Cardiac muscle cell (in vitro differentiated cells and primary cell): ENCODE data around the gene SSR3. TPM values are rescaled to one million over a fixed set of nuclear protein-coding genes. Genes with fewer than 3 reads are reported as not detected.

ENCODE experiments used
- DNase-seq, 2 donors: peaks; one replicate each; pipeline versions ENCODE4 v3.0.0 to v3.0.0-alpha.2; 2010 to 2017; ENCODE audit warnings: low read depth in 1 of 2, low spot score in 1 of 2
- H3K27ac ChIP-seq: fragments of 200-600 bp; sonication (generic); 2 replicates; pipeline ENCODE4 v1.5.1; 2016
- H3K27me3 ChIP-seq: fragments of 200-600 bp; sonication (generic); 2 replicates; pipeline ENCODE4 v1.6.0; 2016; ENCODE audit warnings: control low read depth
- H3K36me3 ChIP-seq: fragments of 200-600 bp; sonication (generic); 2 replicates; pipeline ENCODE4 v1.5.1; 2016; ENCODE audit warnings: control low read depth
- H3K4me1 ChIP-seq: fragments of 200-600 bp; sonication (generic); 2 replicates; pipeline ENCODE4 v1.8.1; 2017; ENCODE audit warnings: low read depth, mild to moderate bottlenecking, mixed run types
- H3K4me3 ChIP-seq: fragments of 200-600 bp; sonication (generic); 2 replicates; pipeline ENCODE4 v1.5.1; 2016; ENCODE audit warnings: mild to moderate bottlenecking
- H3K9me3 ChIP-seq: fragments of 200-600 bp; sonication (generic); 2 replicates; pipeline ENCODE4 v1.5.1; 2017; ENCODE audit warnings: low read depth, mild to moderate bottlenecking, control low read depth
- polyA plus RNA-seq: library from polyadenylated mRNA; unstranded; fragments of >200 nt; fragmentation: Nextera tagmentation; extraction: Ambion mirVana; gene quantifications from 2 replicates; pipeline ENCODE4 v1.2.1, GENCODE V29; 2016
- total RNA-seq: library from RNA; depleted of rRNA; stranded (reverse); fragments of >200 nt; gene quantifications from 2 replicates; pipeline ENCODE4 v1.2.3, GENCODE V29; 2016
- TF ChIP-seq, protein P1 (sequence below): IDR thresholded peaks from 2 replicates; pipeline ENCODE4 v1.5.1; 2012; ENCODE audit warnings: low read depth, mild to moderate bottlenecking, low read length

Gene SSR3
- total and polyA plus RNA-seq, 2 experiments from 2014 or later = 143 to 202 TPM

DNA sequence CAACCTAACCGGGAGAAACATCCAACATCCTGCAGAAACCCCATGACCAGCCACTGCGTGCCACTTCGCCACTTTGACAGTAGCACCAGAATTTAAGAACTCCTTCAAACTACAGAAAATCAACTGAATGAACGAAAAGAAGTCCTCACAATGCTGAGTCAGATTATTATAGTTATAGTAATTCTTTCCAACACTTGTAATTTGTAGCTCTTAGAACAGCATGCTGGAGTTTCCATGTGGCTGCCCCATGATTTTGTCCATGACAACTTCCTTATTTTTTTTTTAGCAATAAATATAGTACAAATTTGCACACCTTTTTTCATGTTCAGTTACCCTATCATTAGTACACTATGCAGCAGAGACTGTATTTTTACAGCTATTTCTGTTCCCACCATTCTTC, 26.1 kb upstream of the SSR3 start:
- Histone ChIP-seq H3K27ac (no peak overlapping the region), H3K27me3 (no peaks in the 10 kb centered on the region), H3K9me3 (no peaks in the 10 kb centered on the region), H3K4me3 (no peak overlapping the region), H3K36me3 (no peaks in the 10 kb centered on the region), H3K4me1 (peaks cover 5% of the 10 kb centered on the region)
- DNase-seq = no peak
- TF ChIP-seq, protein P1, sequence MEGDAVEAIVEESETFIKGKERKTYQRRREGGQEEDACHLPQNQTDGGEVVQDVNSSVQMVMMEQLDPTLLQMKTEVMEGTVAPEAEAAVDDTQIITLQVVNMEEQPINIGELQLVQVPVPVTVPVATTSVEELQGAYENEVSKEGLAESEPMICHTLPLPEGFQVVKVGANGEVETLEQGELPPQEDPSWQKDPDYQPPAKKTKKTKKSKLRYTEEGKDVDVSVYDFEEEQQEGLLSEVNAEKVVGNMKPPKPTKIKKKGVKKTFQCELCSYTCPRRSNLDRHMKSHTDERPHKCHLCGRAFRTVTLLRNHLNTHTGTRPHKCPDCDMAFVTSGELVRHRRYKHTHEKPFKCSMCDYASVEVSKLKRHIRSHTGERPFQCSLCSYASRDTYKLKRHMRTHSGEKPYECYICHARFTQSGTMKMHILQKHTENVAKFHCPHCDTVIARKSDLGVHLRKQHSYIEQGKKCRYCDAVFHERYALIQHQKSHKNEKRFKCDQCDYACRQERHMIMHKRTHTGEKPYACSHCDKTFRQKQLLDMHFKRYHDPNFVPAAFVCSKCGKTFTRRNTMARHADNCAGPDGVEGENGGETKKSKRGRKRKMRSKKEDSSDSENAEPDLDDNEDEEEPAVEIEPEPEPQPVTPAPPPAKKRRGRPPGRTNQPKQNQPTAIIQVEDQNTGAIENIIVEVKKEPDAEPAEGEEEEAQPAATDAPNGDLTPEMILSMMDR = no peak

DNA sequence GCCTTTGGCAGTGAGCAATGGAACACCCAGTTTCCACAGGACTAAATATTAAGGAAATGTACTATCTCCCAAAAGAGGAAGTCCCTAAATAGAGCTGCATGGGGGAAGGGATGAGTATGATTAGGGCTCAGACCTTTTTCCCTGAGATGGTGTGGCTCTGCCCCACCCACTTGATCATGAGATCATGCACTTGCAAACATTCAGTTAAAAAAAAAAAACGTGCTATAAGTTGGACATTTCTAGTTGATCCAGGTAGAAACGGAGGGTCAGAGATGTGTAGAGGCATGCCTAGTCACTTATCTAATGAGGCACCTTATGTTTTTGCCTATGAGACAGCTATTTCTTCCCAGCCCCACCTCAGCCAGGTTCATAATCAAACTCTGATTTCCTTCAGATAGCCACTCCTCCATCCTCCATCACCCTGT, 24.5 kb upstream of the SSR3 start:
- H3K27me3 ChIP-seq = no peaks in the 10 kb centered on the region
- no peak for DNase-seq
- peaks cover 5% of the 10 kb centered on the region for H3K4me1 ChIP-seq
- no peak overlapping the region for H3K27ac ChIP-seq
- H3K36me3 ChIP-seq = no peaks in the 10 kb centered on the region
- no peaks in the 10 kb centered on the region for H3K9me3 ChIP-seq
- no peak overlapping the region for H3K4me3 ChIP-seq
- TF ChIP-seq, protein P1 = no peak

- DNase-seq = no peak
- no peaks in the 10 kb centered on the region for H3K9me3 ChIP-seq
- no peaks in the 10 kb centered on the region for H3K36me3 ChIP-seq
- H3K4me1 ChIP-seq = peaks cover 5% of the 10 kb centered on the region
- no peak overlapping the region for H3K27ac ChIP-seq
- TF ChIP-seq, protein P1 = no peak
- H3K27me3 ChIP-seq = no peaks in the 10 kb centered on the region
- H3K4me3 ChIP-seq = no peak overlapping the region
Observed at GRCh38 chr3:156577736-156578135, 22.8 kb upstream of the SSR3 start.

GRCh38 chr3:156576651-156577348, 21.9 kb upstream of the SSR3 start:
- H3K4me3 ChIP-seq = no peak overlapping the region

GRCh38 chr3:156576051-156576450, 21.1 kb upstream of the SSR3 start:
- H3K9me3 ChIP-seq = no peaks in the 10 kb centered on the region
- TF ChIP-seq, protein P1 = no peak
- no peak for DNase-seq

More at GRCh38 chr3:156576651-156577348, 21.9 kb upstream of the SSR3 start:
- H3K4me1 ChIP-seq = peaks cover 5% of the 10 kb centered on the region
- no peak overlapping the region for H3K27ac ChIP-seq
- TF ChIP-seq, protein P1 = no peak
- no peaks in the 10 kb centered on the region for H3K9me3 ChIP-seq
- H3K36me3 ChIP-seq = no peaks in the 10 kb centered on the region
- H3K27me3 ChIP-seq = no peaks in the 10 kb centered on the region
- DNase-seq = peak in 1 of 2 donors; percentile 28

More at GRCh38 chr3:156576051-156576450, 21.1 kb upstream of the SSR3 start:
- H3K36me3 ChIP-seq = no peaks in the 10 kb centered on the region
- no peaks in the 10 kb centered on the region for H3K27me3 ChIP-seq
- H3K4me3 ChIP-seq = no peak overlapping the region
- peaks cover 5% of the 10 kb centered on the region for H3K4me1 ChIP-seq
- no peak overlapping the region for H3K27ac ChIP-seq
